GM21526 (cell line): ENCODE data around the gene FASN.

Experiments
- ATAC-seq: cut with Tn5 transposase; IDR thresholded peaks from one replicate; pipeline ENCODE4 v1.9.1; 2021; ENCODE audit warnings: moderate library complexity; ENCODE audit not compliant: unreplicated experiment, low FRiP score

FASN gene

DNA sequence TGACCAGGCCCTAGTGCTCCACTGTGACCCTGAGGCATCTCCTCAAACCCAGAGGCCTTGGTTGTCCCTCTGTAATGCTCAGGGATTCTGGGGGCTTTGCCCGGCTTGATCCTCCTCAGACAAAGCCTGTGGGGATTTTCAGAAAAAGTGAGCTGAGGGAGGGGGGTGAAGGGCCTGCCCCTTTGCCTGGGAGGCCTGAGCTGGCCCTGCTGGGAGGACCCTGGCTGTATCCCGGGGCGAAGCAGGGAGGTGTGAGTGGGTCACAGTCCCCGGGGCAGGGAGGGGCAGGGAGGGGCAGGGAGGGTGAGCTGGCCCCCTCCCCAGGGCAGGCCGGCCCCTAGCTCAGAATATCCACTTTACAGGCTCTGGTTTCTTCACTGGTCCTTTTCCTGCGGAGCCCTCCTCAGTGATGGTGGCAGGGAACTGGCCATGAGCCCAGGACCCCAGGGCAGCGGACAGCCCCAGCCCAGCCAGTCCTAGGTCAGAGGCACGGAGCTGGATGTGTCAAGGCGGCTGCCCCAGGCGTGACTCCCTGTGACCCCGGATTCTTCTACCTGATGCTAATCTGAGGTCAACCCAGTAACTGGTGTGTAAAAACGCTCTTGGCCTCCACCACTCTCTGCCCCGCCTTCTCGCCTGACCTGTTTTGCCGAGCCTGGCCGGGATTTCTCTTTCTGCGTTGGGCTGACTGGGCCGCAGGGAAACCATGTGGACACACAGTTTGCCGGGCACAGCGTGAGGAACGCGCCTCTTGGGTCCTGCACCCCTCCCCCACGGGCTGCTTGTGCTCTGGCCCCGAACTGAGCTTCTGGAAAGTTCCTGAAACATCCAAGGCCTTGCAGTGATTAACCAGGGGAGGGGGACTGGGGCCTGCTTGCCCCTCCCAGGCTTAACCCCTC, 5.8 kb upstream of the FASN start:
- ATAC-seq, result no peak

DNA sequence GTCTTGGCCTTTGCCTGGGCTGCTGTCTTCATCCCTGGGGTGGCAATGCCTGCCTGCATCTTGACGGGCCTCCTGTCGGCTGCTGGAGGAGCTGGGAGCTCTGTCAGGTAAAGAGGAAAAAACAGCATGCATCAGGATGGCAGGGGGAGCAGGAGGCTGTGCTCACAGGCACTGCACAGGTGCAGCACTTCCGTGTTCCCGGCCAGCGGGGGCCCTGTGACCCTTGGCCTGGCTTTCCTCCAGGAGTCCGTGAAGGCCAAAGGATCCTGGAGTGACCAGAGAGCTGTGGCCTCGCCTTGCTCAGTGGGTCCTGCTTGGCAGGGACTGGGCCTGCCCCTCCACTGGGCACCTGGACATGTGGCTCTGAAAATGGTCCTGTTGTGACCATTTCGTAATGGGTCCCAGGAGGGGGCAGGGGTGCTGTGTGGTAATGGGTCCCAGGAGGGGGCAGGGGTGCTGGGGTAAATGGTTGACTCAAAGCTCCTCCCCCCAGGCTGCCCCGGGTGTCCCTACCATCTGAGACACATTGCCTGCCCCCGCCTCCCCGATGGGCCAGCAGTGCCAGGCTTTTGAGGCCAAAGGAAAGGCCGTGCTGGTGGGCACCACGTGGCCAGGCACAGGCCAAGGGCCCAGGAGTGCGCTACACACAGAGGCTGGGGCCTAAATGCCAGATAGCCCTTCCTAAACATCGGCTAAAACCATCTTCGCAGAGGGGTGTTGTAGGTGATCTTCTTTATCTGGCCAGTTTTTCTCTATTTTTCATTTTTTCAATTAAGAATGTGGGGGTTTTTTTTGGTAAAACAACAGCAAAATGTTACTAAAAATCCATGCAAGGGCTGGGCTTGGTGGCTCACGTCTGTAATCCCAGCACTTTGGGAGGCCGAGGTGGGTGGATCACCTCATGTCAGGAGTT, 4.0 kb upstream of the FASN start:
- no peak for ATAC-seq

DNA sequence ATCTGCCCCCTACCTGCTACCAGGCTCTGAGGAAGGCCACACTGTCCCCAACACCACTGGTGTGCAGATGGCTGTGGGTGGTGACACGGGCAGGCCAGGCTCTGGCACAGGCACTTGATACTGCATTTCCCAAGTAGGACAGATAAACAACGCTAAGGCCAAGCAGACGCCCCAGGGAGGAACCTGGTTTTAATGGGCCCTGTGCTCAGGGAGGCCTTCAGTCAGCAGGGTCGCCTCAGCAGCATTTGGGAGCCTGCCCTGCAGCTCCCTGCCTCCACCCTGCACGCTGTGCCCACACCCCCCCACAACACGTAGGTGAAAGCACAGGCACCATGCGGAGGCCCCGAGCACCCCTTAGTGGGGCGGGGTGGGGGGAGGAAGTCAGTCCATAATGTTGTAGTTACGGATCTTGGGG, 3.3 kb upstream of the FASN start:
- ATAC-seq, result no peak

DNA sequence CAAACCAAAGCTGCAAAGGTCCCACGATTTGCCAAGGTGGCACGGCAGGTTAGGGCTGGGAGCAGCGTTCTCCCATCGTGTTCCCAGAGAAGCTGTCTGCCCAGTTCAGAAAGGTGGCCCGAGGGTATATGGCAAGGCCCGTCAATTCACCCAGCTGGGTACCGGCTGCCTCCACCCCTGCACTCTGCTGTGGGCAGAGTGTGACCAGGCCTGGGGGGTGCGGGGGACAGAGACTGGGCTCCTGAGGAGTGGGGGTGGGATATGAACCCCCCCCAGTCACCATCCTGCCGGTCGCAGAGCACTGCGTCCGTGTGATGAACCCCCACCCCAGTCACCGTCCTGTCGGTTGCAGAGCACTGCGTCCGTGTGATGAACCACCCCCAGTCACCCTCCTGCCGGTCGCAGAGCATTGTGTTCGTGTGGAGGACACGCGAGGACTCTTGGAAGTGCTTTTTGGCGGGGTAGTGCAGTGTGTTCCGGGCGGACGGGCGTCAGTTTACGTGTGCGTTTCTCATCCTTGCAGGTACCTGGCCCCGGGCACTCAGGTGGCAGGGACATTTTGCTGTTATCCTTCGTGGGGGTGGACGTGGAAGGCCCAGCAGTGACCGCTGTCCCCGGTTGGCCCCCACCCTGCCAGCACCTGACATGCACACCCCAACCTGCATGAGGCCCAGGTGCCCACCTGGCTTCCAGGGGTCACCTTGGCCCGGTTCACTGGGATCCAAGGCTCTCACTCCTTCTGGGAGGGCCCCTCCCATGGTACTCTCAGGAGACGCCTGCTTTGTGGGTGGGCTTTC, 2.7 kb upstream of the FASN start:
- no peak for ATAC-seq

DNA sequence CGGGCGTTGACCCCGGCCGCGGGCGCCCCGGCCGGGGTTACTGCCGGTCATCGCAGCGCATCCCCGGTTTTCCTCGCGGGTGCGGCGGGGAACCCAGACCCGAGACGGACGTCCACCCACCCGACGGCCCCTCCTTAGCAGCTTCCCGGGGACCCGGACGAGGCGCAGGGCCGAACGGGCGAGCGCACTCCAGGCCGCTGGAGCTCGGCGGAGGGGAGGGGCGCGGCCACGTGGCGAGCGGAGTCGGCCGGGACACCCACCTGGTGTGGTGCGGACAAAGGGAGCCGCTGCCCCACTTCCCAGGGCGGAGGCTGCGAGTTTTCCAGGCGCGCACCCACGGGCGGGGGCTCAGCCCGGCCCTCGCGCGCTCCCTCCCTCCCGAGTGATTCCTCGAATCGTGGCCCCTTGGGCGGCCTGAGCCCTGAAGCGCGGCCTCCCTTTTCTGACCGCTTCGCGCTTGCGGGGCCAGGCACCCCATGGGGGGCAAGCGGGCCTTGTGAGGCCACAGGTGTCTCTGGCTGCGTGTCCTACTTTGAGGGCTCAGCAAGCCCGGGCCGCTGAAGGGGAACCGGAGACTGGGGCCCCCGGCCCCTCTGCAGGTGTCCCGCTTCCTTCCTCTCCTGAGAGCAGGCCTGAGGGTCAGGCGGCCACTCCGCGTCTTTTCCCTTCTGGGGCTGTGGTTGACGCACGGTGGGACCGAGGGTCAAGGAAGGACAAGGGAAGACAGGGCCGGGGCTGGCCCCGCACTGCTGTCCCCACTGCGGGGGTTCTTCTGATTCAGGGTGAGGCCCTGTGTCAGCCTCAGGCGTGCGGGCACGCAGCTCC, 1.1 kb upstream of the FASN start:
- ATAC-seq, result peak; percentile 2

DNA sequence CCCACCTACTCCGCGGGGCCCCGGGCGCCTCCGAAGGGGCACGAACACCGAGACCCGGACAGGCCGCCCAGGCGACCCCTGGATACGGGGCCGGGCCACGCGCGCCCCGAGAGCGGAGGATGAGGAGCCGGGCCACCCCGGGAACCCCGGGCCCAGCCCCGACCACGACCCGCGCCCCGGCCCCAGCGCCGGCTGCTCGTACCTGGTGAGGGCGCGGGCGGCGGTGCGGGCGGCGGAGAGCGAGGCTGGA, 192 bp downstream of the FASN start:
- peak; percentile 15 for ATAC-seq

DNA sequence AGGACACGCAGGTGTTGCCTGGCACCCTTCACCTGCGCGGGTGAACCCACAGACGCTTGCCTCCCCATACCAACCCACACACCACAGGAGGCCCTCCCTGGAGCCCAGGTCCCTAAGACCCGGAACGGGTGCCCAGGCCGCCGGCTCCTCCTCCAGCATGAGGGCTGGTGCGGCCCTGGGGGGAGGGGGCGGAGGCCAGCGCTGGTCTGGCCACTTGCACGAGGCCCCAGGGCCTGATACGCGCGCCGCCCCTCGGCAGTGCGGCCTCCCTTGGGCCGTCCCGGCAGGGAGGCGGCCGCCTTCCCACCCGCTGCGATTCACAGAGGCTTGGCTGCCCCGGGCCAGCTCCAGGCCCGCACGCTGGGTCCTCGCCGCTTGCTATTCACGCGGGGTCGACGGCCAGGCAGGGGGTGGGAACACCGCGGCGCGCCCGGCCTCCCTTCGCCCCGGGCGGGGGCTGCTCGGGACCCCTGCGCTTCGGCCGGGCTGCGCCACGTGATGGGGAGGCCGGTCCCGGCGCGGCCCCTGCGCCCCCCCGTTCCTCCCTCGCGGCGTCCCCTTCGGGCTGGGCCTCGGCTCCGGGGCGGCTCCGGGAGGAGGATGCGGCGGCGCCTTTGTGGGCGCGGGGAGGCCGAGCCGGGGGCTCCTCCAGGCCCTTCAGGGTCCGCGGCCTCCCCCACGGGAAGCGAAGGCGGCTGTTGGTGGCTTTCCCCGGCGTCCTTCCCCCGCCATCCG, 685 bp downstream of the FASN start:
- peak; percentile 2 for ATAC-seq

DNA sequence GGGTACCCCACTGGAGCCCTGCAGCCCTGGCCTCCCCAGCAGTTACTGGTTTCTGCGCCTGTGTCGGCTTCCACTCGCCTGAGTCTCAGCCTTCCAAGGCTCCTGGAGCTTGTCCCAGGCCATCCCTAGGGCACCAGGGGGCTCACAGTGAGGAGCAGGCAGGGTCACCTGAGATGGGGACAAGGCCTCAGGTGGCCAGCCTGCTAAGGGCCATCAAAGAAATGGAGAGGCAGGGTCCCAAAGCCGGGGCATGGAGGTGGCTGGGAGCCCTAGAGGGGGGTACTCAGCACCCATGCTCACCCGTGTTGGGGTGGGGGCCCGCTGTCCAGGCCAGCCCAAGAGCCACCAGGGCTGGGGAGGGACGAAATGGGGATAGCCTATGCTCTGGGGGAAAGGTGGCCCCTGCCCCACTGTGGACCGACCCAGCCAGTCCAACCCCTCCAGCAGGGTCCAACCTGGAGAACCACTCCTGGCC, 1.3 kb downstream of the FASN start:
- no peak for ATAC-seq

DNA sequence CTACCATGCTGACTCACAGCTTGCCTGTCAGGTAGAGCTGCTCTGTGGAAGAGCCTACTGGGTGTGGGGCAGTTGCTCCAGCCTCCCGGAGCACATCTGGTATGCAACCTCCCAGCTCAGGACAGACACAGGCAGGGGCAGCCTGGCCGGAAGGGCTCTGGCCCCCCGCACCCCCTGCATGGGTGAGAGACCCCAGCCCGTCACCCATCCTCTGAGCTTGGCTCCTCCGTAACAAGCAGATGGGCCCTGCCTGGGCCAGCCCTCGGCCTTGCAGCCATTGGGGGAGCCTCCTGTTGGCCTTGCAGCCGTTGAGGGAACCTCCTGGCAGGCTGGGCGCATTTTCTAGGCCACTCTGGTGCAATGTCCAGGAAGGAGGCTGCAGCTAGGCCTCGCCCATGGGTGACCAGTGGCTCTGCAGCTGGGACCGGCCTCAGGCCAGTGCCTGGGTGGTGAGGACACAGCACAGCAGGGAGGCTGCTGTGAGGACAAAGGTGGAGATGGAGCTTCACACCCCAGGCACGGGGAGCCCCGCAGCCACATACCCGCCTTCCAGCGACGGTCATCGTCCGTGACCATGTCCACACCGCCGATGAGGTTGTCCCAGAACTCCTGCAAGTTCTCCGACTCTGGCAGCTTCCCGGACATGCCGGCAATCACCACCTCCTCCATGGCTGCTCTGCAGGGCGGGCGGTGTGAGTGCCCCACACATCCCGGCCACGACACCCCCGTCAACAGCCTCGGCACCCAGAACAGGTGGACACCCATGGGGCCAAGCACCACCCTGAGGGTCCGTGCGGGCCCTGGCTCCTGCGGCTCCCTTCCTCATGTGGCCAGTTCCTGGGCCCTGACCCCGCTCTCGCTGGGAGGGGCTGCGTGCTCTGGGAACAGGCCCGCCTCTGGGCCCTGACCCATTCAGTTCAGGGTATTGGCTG, 2.0 kb downstream of the FASN start:
- ATAC-seq, result no peak

DNA sequence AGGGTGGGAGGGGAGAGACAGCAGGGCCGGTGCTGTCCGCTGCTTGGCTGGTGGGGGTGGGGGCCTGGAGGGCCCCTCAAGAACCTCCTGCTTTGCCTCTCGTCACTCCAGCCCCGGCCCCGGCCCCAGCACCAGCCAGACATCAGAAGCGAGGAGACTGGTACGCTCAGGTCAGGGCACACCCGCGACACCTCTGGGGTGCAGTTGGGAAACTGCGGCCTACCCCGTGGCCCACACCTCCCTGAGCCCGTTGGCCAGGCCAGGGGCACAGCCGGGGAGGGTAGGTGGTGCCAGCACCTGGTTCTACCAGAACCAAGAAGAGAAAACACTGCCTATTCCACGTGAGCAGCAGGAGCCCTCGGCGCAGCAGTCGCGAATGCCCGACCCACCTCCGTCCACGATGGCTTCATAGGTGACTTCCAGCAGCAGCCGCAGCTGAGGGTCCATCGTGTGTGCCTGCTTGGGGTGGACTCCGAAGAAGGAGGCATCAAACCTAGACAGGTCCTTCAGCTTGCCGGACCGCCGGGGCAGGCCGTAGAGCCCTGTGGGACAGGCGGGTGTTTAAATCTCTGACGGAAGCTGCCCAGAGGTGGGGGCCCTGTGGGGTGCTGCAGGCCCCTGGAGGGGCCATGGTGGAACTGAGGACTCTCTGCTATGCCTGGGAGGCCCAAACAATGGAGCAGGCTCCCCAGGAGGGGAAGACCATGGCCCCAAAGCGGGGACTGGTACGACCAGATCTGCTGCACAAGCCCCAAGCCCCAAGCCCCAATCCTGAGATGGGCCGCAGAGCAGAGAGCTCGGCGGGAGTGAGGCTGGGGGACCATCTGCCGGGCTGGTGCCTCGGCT, 2.9 kb downstream of the FASN start:
- no peak for ATAC-seq

DNA sequence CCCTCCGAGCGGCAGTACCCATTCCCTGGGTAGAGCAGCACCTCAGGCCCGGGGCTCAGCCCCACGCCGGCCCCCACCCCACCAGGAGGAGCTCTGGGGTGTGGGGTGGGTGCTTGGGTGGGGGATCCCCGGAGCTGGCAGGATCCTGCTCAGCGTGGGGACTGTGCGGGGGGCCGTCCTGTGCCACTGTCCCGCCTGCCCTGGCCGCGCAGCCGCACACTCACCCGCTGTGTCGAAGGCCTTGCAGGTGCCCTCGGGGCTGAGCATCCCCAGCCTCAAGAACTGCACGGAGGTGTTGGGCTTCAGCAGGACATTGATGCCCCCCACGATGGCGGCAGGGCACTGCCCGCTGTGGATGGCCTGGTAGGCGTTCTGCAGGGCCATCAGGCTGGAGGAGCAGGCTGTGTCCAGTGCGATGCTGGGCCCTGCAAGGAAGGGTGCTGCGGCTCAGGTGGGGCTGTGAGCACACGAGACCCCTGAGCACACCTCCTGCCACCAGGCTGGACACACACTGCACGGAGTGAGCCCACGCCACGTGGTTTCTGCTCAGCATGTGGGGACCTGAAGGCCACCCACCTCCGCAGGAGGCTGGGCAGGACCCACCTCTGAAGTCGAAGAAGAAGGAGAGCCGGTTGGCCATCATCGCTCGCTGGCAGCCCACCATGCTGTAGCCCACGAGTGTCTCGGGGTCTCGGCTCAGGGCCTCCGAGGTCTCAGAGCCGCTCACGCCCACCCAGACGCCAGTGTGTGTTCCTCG, 4.9 kb downstream of the FASN start:
- no peak for ATAC-seq

DNA sequence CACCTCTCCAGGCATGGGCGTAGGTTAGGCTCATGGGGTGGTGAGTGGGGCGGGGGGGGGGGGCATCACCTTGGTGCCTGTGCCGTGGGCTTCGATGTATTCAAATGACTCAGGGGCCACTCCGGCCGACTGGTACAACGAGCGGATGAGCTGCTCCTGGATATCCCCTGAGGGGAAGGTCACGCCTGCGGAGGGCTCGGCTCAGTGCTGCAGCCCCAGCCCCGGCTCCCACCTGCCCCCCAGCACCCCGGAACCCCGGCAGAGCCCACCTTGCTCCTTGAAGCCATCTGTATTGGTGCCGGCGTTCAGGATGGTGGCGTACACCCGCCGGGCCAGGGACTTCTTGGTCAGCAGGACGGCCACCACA, 5.4 kb downstream of the FASN start:
- ATAC-seq, result no peak

DNA sequence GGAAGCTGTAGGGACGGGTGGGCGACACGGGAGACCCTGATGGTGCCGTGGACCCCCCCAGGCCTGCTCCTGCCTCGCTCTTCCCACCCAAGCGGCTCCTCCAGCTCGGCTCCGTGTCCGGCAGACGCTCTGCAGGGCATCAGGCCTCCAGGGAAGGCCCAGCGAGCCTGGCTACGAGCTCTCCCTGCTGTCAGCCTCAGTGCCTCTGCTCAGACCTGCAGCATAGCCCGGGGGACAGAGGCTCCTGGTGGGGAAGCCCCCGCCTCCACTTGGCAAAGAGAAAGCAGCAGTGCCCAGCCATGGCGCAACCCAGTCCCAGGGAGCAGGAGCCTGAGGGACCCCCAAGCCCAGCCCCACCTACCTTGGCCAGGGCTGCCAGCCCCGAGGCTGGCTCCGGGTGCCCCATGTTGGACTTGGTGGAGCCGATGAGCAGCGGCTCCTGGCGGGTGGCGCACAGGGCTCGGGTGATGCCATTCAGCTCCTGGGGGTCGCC, 5.9 kb downstream of the FASN start:
- ATAC-seq, result no peak

DNA sequence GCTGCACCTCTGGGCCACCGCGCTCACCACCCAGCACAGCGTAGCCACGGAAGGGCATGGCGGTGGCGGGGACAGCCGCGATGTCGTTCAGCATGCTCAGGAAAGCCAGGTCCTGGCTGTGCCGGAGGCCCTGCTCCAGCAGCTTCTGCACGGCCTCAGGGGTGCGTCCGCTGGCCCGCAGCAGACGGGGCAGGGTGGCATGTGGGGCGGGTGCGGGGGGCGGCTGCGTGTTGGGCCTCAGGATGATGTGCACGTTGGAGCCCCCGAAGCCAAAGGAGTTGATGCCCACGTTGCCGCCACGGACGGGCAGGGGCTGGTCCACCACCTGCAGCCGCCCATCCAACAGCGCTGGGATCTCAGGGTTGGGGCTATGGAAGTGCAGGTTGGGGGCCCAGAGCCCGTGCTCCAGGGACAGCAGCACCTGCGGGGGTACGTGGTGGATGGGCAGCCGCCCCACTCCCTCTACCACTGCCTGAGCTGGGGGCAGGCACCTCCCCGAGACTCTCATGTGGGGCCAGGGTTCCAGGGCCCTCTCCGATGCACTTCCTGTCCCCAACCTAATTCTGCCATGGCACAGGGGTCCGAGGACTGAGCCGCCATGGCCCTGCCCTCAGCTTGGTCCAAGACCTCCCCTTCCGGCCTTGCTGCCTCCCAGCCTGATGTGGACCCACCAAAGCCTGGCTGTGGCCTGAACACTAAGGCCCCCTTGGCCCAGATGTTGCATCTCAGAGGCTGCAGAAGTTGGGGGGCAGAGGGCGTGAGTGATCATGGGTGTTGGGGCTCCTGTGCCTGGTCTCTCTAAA, 6.6 kb downstream of the FASN start:
- no peak for ATAC-seq

DNA sequence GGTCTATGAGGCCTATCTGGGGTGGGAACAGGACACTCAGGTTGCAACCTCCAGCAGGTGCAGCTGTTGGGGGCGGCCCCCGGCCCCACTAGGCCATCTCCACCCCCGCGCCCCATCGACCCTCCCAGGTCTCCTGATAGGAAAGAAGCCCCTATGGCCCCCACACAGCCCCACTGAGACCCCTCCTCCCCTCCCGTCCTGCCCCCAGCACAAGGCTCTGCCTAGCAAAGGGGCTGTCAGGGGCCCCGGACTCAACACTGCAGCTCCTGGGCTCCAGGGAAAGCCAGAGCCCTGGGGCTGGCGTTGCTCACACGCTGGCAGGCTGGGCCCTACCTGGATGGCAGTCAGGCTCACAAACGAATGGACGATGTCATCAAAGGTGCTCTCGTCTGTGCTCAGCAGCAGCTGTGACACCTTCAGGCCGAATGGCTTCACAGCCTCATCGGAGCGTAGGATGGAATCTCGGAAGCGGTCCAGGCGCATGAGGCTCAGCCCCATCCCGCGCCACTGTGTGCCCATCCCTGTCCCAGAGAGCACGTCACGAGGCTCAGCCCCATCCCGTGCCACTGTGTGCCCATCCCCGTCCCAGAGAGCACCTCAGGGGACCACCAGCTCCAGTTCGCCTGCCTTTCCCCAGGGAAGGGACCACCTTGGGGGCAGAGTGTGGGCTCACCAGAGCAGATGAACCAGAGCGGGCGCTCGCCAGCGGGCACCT, 7.3 kb downstream of the FASN start:
- ATAC-seq, result no peak
